HepG2 (cell line): ENCODE data around the gene VEGFB. TPM values are rescaled to one million over a fixed set of nuclear protein-coding genes. Genes with fewer than 3 reads are reported as not detected.
A peak's percentile ranks its signal among the peaks of the same experiment; 100 is the strongest.

Source experiments
- ATF3 ChIP-seq: sonication (generic); formaldehyde crosslinking; IDR thresholded peaks from 2 replicates; pipeline ENCODE4 v1.4.0; 2020; ENCODE audit warnings: missing genetic modification reagents
- EED ChIP-seq: sonication (generic); formaldehyde crosslinking; IDR thresholded peaks from 2 replicates; pipeline ENCODE4 v1.5.0; 2020; ENCODE audit warnings: mild to moderate bottlenecking, missing genetic modification reagents
- HIVEP1 ChIP-seq: sonication (generic); formaldehyde crosslinking; IDR thresholded peaks from 2 replicates; pipeline ENCODE4 v1.4.0; 2020; ENCODE audit warnings: mild to moderate bottlenecking, missing genetic modification reagents
- KLF16 ChIP-seq, 2 experiments: sonication (generic) in 1 of 2; formaldehyde crosslinking in 1 of 2; IDR thresholded peaks; 2 replicates each; pipeline versions ENCODE4 v1.6.1 to v1.8.0; 2016 to 2023; ENCODE audit warnings: missing genetic modification reagents in 2 of 2, missing compliant biosample characterization in 1 of 2
- MLX ChIP-seq: IDR thresholded peaks from 2 replicates; pipeline ENCODE4 v1.6.1; 2016
- MTERF4 ChIP-seq: sonication (generic); formaldehyde crosslinking; IDR thresholded peaks from 2 replicates; pipeline ENCODE4 v1.8.0; 2023; ENCODE audit warnings: mild to moderate bottlenecking, missing genetic modification reagents
- POLR2G ChIP-seq: fragments of 200-400 bp; formaldehyde crosslinking; IDR thresholded peaks from 2 replicates; pipeline ENCODE4 v1.6.1; 2018; ENCODE audit warnings: mild to moderate bottlenecking, low read depth, low read length, moderate library complexity
- SSRP1 ChIP-seq: IDR thresholded peaks from 2 replicates; pipeline ENCODE4 v1.6.1; 2016; ENCODE audit warnings: control low read depth
- THAP9 ChIP-seq: sonication (generic); formaldehyde crosslinking; IDR thresholded peaks from 2 replicates; pipeline ENCODE4; 2020; ENCODE audit warnings: missing genetic modification reagents, mild to moderate bottlenecking, borderline replicate concordance
- TIGD3 ChIP-seq: sonication (generic); formaldehyde crosslinking; IDR thresholded peaks from 2 replicates; pipeline ENCODE4 v1.5.1; 2020; ENCODE audit warnings: mild to moderate bottlenecking, missing genetic modification reagents, borderline replicate concordance
- ZNF318 ChIP-seq: sonication (generic); formaldehyde crosslinking; IDR thresholded peaks from 2 replicates; pipeline ENCODE4 v1.4.0; 2020; ENCODE audit warnings: mild to moderate bottlenecking, missing genetic modification reagents
- ZNF788 ChIP-seq: sonication (generic); formaldehyde crosslinking; IDR thresholded peaks from 2 replicates; pipeline ENCODE4 v1.5.0; 2020; ENCODE audit warnings: mild to moderate bottlenecking, missing genetic modification reagents, borderline replicate concordance
- ZNF839 ChIP-seq: sonication (generic); formaldehyde crosslinking; IDR thresholded peaks from 2 replicates; pipeline ENCODE4 v1.4.0; 2020; ENCODE audit warnings: missing genetic modification reagents, mild to moderate bottlenecking, borderline replicate concordance
- polyA plus RNA-seq, 8 experiments: library from polyadenylated mRNA; depleted of rRNA in 3 of 8; stranded (reverse) in 7 of 8; unstranded in 1 of 8; fragments of >200 nt; fragmentation: Illumina TruSeq in 4 of 8; extraction: Trizol in 4 of 8; gene quantifications; 2 replicates each; pipeline versions ENCODE4 v1.2.1 to v1.2.3, GENCODE V29; 2011 to 2016; ENCODE audit warnings: low read depth in 4 of 8, missing spikeins in 1 of 8, mixed read lengths in 1 of 8; ENCODE audit not compliant: insufficient read depth in 1 of 8
- total RNA-seq, 5 experiments: library from RNA; depleted of rRNA; stranded (reverse); fragments of >200 nt; fragmentation: Illumina TruSeq; extraction: Trizol; gene quantifications; 2 replicates each; pipeline ENCODE4 v1.2.3, GENCODE V29; 2016; ENCODE audit warnings: low read depth in 1 of 5

Gene VEGFB
- total and polyA plus RNA-seq, 2 of the 13 experiments (the other 11 are each of a cell fraction or from before 2014, with no cell fraction given): 9.0 to 11.3 TPM

GRCh38 chr11:64245797-64246620 is 11.6 kb downstream of the VEGFB start (continued):
- TF ChIP-seq HIVEP1 (CRISPR knock-in tag): no peak
- peak; percentile 44; the same call in 1 of the 2 replicates for TF ChIP-seq POLR2G
- no peak for TF ChIP-seq SSRP1 (CRISPR knock-in tag)
- TF ChIP-seq ZNF839 (CRISPR knock-in tag): 0 out of 2 replicates have a peak, but pooled peaks have one; percentile 65
- TF ChIP-seq EED (CRISPR knock-in tag): peak; percentile 84; the same call in 1 of the 2 replicates
- TF ChIP-seq KLF16 (CRISPR knock-in tag; IDR thresholded peaks at IDR 0.05): no peak
- TF ChIP-seq ATF3 (CRISPR knock-in tag): no peak
- TF ChIP-seq MLX (CRISPR knock-in tag): no peak
- 0 out of 2 replicates have a peak, but pooled peaks have one; percentile 18 for TF ChIP-seq ZNF788 (CRISPR knock-in tag)
- TF ChIP-seq THAP9 (CRISPR knock-in tag): 0 out of 2 replicates have a peak, but pooled peaks have one; percentile 60
- TF ChIP-seq ZNF318 (CRISPR knock-in tag): no peak
- TF ChIP-seq MTERF4 (CRISPR knock-in tag): no peak
- no peak for TF ChIP-seq TIGD3 (CRISPR knock-in tag)
